HG02798 (cell line): ENCODE measurements around the gene SPAG17.

Experiments
- ATAC-seq: cut with Tn5 transposase; IDR thresholded peaks from one replicate; pipeline ENCODE4 v1.9.1; 2021; ENCODE audit warnings: mild to moderate bottlenecking; ENCODE audit not compliant: unreplicated experiment, poor library complexity

Gene SPAG17

GRCh38 chr1:118177998-118178397 is 7.0 kb downstream of the SPAG17 start:
- ATAC-seq, result no peak

- ATAC-seq, result no peak
Measured at GRCh38 chr1:118169016-118169415, 16.0 kb downstream of the SPAG17 start.

DNA sequence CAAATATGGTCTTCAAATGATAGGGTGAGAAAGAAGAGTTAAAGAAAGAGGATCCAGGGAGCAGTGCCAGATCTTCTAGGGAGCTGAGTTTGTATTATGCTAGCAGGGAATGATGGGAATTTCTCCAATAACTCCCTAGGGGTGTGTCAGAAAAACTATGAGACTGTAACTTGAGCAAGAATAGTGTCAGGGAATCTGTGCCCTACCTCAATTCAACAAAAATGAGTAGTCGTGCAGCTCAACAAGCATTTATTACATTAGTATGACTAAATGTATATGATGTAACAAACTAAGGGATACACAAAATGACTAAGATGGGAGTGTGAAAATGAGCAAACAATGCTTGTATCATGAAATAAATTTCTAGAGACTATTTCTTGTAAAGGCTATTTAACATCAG is 24.2 kb downstream of the SPAG17 start:
- no peak for ATAC-seq

GRCh38 chr1:118159569-118159968 is 25.5 kb downstream of the SPAG17 start:
- ATAC-seq, result no peak

DNA sequence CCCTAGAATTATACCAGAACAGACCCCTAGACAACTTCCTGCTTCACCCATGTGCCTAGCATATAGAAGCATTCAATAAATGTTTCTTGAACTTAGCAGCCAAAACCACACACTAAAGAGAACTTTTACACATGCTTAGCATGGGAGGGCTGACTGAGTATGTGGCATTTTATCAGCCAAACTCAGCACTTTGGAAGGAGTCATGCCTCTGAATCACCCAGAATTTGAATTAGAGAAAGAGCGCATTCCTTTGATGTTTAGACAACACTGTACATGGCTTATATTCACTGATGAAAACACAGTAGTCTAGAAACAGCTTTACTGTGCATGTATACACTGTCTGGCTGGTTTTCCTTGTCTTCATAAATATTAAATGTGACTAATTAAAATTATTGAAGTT is 26.1 kb downstream of the SPAG17 start:
- ATAC-seq, result no peak

DNA sequence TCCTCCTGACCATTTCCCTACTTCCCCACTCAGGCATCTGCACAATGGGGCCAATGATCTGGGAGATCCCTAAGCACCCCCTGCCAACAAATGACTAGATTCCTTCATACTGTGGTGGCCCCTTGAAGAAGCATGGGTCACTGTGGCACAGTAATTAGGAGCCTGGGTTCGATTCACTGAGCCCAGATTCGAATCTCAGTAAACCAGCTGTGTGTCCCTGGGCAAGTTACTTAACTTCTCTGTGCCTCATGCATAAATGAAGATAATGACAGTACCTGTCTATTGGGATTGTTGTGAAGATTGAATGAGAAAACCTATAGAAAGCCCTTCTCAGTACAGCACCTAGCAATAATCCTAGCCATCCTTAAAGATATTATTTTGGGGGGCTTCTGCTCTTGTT is 27.5 kb downstream of the SPAG17 start:
- no peak for ATAC-seq

DNA sequence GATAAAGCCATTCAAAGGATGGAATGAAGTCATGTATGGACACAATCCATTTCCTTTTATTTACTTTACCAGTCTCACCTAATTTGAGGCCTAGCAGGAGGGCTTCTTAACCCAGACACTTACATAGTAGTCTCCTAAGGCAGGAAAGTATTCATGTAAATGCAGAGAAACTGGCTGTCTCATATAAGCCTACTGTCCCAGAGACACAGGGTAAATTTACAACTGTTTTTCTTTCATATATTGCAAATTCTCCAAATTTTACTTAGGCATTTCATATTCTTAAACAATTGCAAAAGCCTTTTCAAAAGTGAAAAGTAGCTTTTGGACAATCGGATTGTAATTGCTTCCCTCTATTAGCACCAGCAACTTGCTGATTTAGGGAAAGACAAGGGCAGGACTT is 29.9 kb downstream of the SPAG17 start:
- ATAC-seq, result no peak

DNA sequence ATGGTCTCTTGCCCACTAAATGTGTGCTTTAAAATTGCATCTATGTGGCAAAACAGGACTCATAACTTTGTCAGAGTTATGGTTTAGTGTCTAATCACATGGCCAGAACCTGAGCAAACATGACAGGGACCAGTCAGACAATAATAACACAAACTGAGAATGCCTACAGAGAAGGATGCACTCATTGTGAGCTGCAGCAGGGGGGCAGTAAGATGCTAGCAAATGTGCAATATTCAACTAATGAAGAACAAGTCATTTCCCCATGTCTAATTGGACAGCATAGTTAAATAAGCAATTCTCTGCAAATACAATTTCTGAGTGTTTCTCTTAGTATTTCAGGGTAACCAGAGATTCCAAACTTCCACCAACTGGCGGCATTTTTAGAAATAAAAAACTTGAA is 30.8 kb downstream of the SPAG17 start:
- ATAC-seq, result no peak

DNA sequence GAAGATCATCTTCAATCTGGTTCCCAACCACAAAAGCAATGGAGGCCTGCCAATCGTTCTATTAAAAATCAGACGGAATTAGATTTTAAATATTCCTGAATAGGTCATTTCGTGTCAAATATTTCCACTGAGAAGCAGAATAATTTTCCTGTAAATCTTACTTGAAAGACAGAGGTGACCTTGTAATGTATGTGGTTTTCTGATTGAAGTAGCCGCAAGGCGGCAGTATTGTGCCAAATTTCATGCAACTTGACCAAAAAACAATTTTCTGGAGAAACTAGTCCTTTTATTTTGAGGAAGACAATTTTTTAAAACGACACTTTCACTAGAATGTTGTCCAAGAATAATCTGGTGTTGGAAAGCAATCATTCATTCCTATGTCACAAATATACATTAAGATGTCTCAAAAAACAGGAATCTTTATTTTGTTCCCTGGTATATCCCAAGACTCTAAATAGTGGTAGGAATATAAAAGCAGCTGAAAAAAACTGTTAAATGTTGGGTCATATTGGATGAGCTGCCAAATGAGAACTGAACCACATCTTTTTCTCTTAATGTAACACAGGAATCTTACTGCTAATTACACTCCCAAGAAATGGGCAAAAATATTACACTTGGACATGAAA is 33.6 kb downstream of the SPAG17 start:
- no peak for ATAC-seq

GRCh38 chr1:118149799-118150198 is 35.2 kb downstream of the SPAG17 start:
- ATAC-seq, result no peak

DNA sequence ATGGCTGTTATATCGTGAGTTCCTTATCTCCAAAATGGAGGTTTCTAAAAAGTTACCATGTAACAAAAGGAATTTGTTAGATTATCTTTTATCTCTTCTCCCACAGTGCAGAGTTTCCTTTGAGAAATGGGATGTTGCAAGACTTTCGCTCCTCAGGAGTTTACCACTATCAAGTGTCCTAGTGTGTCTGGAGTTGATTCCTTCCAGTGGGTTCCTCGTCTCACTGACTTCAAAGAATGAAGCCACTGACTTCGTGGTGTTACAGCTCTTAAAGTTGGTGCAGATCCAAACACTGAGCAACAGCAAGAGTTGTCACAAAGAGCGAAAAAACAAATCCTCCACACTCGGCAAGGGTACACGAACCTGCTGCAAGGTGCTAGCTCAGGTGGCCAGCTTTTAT is 37.0 kb downstream of the SPAG17 start:
- ATAC-seq, result no peak

DNA sequence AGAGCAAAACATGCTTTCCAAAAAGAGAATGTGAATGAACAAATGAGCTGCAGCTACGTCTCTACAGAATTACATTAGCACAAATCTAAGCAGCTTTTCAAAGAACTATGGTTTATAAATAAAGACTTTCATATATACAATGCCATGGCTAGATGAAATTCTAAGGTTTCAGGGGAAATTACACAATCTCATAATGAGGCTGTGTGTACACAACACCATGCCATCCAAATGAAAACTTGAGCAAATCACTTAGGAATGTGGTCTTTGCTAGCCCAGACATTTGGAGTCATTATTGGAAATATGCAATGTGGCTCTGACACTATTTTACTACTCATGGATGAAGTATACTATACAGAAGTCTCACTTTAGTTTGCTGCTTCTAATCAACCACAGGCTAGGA is 37.5 kb downstream of the SPAG17 start:
- no peak for ATAC-seq

GRCh38 chr1:118145721-118146120 is 39.3 kb downstream of the SPAG17 start:
- ATAC-seq, result no peak

DNA sequence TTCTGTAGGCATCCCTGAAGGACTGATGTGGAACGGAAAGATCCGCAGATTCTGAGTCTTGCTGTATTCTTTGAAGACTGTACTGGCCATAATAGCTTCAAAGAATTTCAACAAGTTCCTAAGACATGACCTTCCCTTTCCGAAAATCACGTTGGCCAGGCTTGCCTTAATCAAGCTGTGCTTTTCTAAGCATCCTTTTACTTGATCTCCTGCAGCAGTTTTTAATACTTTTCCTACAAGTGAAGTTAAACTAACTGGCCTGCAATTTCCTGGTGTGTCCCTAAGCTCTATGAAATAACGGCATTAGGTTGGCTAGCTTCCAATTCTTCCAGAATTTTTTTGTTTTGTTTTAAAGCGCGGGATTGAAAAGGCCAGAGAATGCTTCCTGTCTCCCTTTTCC is 40.3 kb downstream of the SPAG17 start:
- ATAC-seq, result no peak

- ATAC-seq, result no peak
Measured at GRCh38 chr1:118143831-118144230, 41.2 kb downstream of the SPAG17 start.

GRCh38 chr1:118143121-118143520 is 41.9 kb downstream of the SPAG17 start:
- no peak for ATAC-seq

GRCh38 chr1:118142546-118142945 is 42.5 kb downstream of the SPAG17 start:
- ATAC-seq, result no peak

DNA sequence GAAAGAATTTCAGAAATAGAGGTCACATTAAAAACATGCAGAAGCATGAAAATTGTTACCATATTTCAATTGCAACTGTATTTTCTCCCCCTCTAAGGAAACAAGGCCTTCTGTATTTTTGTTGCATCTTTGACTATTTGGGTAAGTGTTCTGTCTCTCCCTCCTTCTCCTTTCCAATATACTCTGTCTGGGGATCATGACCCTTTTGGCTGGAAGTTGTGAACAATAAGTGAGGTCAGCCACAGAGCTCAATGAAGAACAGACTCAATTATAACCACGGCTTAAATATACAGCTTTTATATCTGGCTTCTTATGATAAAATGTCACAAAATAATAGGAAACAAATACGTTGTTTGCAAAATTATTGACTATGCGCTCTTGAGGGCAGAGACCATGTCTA is 47.1 kb downstream of the SPAG17 start:
- ATAC-seq, result no peak

DNA sequence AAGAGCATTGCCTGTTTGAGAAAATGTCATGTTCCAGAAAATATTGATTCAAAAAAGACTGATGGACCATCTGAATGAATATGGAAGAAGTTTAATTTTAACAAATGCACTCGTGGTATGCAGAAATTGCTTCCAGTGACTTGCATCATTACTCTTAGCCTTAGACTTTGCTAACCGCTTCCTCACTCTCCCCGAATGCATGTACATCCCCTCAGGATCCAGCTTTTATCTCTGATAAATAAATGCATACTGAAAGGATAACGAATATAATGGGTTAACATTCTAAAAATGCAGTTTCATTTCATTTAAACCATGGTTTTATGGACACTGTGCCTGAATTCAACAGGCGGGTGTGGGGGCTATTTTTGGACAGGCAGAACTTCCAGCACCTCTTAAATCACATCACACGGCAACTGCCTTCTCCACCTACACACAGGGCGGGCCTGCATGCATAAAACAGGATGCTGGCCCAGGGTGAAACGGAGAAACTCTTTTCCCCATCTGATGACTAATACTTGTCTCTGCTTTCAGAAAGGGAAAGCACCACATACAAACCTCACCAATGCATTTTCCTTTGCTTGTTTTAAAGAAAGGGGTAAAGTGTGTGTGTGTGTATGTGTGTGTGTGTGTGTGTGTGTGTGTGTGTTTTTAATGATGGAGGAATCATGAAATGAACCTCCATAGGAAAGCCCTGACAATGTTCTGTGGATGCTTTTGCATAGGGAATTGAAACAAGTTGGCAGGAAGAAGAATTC is 48.7 kb downstream of the SPAG17 start:
- peak; percentile 98 for ATAC-seq

GRCh38 chr1:118132000-118132399 is 53.0 kb downstream of the SPAG17 start:
- ATAC-seq, result no peak

GRCh38 chr1:118128761-118129160 is 56.3 kb downstream of the SPAG17 start:
- ATAC-seq, result no peak

GRCh38 chr1:118124064-118124463 is 61.0 kb downstream of the SPAG17 start:
- no peak for ATAC-seq
